HCT116 (cell line): ENCODE results near the gene STT3B. TPM values are rescaled to one million over a fixed set of nuclear protein-coding genes. Genes with fewer than 3 reads are reported as not detected.

Source experiments
- ATAC-seq: fragments of 200-7000 bp; cut with Tn5 transposase; 2 replicates; pipeline ENCODE4 v1.9.1; 2020; ENCODE audit warnings: mild to moderate bottlenecking, moderate library complexity
- BruUV-seq: library from RNA; stranded (reverse); fragments of 400-500 nt; replicated peaks from 2 replicates; lab custom pipeline; 2021; lab: Mats Ljungman, UMichigan
- CTCF ChIA-PET: fragments of 300-600 bp; sonication (Branson Sonifier 250); formaldehyde crosslinking; loops from one replicate; lab custom pipeline; 2021; ENCODE audit warnings: antibody characterized with exemption; lab: Charles Lee
- POLR2A ChIA-PET: fragments of 300-600, 350-600 bp; sonication (Branson Sonifier 250); formaldehyde crosslinking; loops from one replicate; lab custom pipeline; 2021; ENCODE audit warnings: antibody characterized with exemption; lab: Charles Lee
- RAD21 ChIA-PET, 2 experiments: fragments of 300-600 bp; sonication (Branson Sonifier 250); formaldehyde crosslinking; loops; one replicate each; lab custom pipeline; 2023; ENCODE audit warnings: low total read pairs in 2 of 2; ENCODE audit not compliant: uncharacterized antibody in 2 of 2, unreplicated experiment in 2 of 2, low non-redundant PET in 1 of 2; lab: Charles Lee
- DNase-seq: peaks from one replicate; pipeline ENCODE4 v3.0.0-alpha.2; 2010; ENCODE audit warnings: low read depth, low spot score
- H2AFZ ChIP-seq: fragments of 200-600 bp; shearing (Covaris generic), sonication (generic); 2 replicates; pipeline ENCODE4 v1.6.1; 2017; ENCODE audit warnings: low read depth, mixed run types, mixed read lengths, antibody characterized with exemption, low read length; ENCODE audit not compliant: poor library complexity, severe bottlenecking
- H3K27ac ChIP-seq: 2 replicates; pipeline ENCODE4 v1.5.1; 2012; ENCODE audit warnings: low read depth, low read length
- H3K27me3 ChIP-seq: fragments of 200-600 bp; sonication (generic); 2 replicates; pipeline ENCODE4 v1.6.1; 2016; ENCODE audit warnings: mixed run types, low read length, mixed read lengths; ENCODE audit not compliant: insufficient read depth
- H3K36me3 ChIP-seq, 2 experiments: fragments of 200-500 bp in 1 of 2; fragments of 200-600 bp in 1 of 2; sonication (Bioruptor generic) in 1 of 2; sonication (generic) in 1 of 2; 2 replicates each; pipeline versions ENCODE4 v1.5.1 to v1.6.1; 2014 to 2016; ENCODE audit warnings: low read length in 2 of 2, inconsistent platforms in 1 of 2, mixed read lengths in 1 of 2, mixed run types in 1 of 2; ENCODE audit not compliant: insufficient read depth in 2 of 2, control insufficient read depth in 1 of 2
- H3K4me1 ChIP-seq, 2 experiments: fragments of 200-600 bp in 1 of 2; sonication (generic) in 1 of 2; 2 replicates each; pipeline versions ENCODE4 v1.5.1 to v1.6.1; 2012 to 2017; ENCODE audit warnings: low read length in 2 of 2, inconsistent platforms in 1 of 2, mild to moderate bottlenecking in 1 of 2, mixed read lengths in 1 of 2, mixed run types in 1 of 2, moderate library complexity in 1 of 2; ENCODE audit not compliant: insufficient read depth in 2 of 2, control insufficient read depth in 1 of 2
- H3K4me2 ChIP-seq: fragments of 200-600 bp; sonication (generic); 2 replicates; pipeline ENCODE4 v1.6.1; 2017; ENCODE audit warnings: mixed run types, low read length, mixed read lengths
- H3K4me3 ChIP-seq, 2 experiments: fragments of 200-600 bp in 1 of 2; sonication (generic) in 1 of 2; replicated peaks in 1 of 2; 2 replicates each; pipeline ENCODE4 v1.5.1; 2011 to 2016; ENCODE audit warnings: low read length in 2 of 2, control low read depth in 1 of 2, low read depth in 1 of 2, mild to moderate bottlenecking in 1 of 2, mixed read lengths in 1 of 2, mixed run types in 1 of 2
- H3K79me2 ChIP-seq: fragments of 200-600 bp; sonication (generic); 2 replicates; pipeline ENCODE4 v1.6.1; 2017; ENCODE audit warnings: mild to moderate bottlenecking, mixed run types, low read length, moderate library complexity, mixed read lengths; ENCODE audit not compliant: insufficient read depth
- H3K9ac ChIP-seq: fragments of 200-600 bp; sonication (generic); 2 replicates; pipeline ENCODE4 v1.6.1; 2016; ENCODE audit warnings: low read length, mixed read lengths
- H3K9me2 ChIP-seq: fragments of 200-600 bp; sonication (generic), shearing (Covaris generic); 2 replicates; pipeline ENCODE4 v1.6.1; 2017; ENCODE audit warnings: mixed run types, mild to moderate bottlenecking, moderate library complexity; ENCODE audit not compliant: insufficient read depth
- H3K9me3 ChIP-seq, 2 experiments: fragments of 200-500 bp in 1 of 2; fragments of 200-600 bp in 1 of 2; sonication (Bioruptor generic) in 1 of 2; sonication (generic) in 1 of 2; 2 replicates each; pipeline ENCODE4 v1.6.1; 2014 to 2017; ENCODE audit warnings: low read length in 2 of 2, mixed read lengths in 2 of 2, inconsistent platforms in 1 of 2, low read depth in 1 of 2, mild to moderate bottlenecking in 1 of 2, mixed run types in 1 of 2, moderate library complexity in 1 of 2; ENCODE audit not compliant: control insufficient read depth in 1 of 2, insufficient read depth in 1 of 2
- H4K20me1 ChIP-seq: fragments of 200-600 bp; sonication (generic), shearing (Covaris generic); 2 replicates; pipeline ENCODE4 v1.6.1; 2017; ENCODE audit warnings: mixed run types, mild to moderate bottlenecking, moderate library complexity; ENCODE audit not compliant: insufficient read depth
- CTCF ChIP-seq, 3 experiments: fragments of 200-600 bp in 1 of 3; sonication (generic) in 1 of 3; IDR thresholded peaks in 2 of 3; conservative IDR thresholded peaks in 1 of 3; 2 replicates each; pipeline ENCODE4 v1.5.1; 2012 to 2017; ENCODE audit warnings: low read depth in 2 of 3, low read length in 2 of 3, antibody characterized with exemption in 1 of 3, borderline replicate concordance in 1 of 3, control low read depth in 1 of 3, mild to moderate bottlenecking in 1 of 3, mixed read lengths in 1 of 3, mixed run types in 1 of 3, moderate library complexity in 1 of 3; ENCODE audit not compliant: insufficient read depth in 1 of 3
- ELF1 ChIP-seq: IDR thresholded peaks from 2 replicates; pipeline ENCODE4 v1.6.1; 2012; ENCODE audit warnings: low read depth, borderline replicate concordance
- EZH2phosphoT487 ChIP-seq: fragments of 200-600 bp; IDR thresholded peaks from 2 replicates; pipeline ENCODE4 v1.6.1; 2018; ENCODE audit warnings: antibody characterized with exemption, borderline replicate concordance
- JUND ChIP-seq: IDR thresholded peaks from 2 replicates; pipeline ENCODE4 v1.6.1; 2012
- POLR2A ChIP-seq: IDR thresholded peaks from 2 replicates; pipeline ENCODE4 v1.7.0; 2011; ENCODE audit warnings: borderline replicate concordance; ENCODE audit not compliant: insufficient read depth, insufficient read length; ENCODE audit errors: extremely low read depth
- RAD21 ChIP-seq: IDR thresholded peaks from 2 replicates; pipeline ENCODE4 v1.6.1; 2012; ENCODE audit warnings: low read depth, mild to moderate bottlenecking
- REST ChIP-seq: IDR thresholded peaks from 2 replicates; pipeline ENCODE4 v1.6.1; 2012; ENCODE audit warnings: low read depth
- SP1 ChIP-seq: IDR thresholded peaks from 2 replicates; pipeline ENCODE4 v1.6.1; 2012; ENCODE audit warnings: low read depth
- TCF7L2 ChIP-seq: IDR thresholded peaks from 2 replicates; pipeline ENCODE4 v1.7.0; 2011; ENCODE audit warnings: borderline replicate concordance, inconsistent platforms; ENCODE audit not compliant: insufficient read depth, insufficient read length; ENCODE audit errors: extremely low read depth
- ZFX ChIP-seq: fragments of 450-650 bp; IDR thresholded peaks from 2 replicates; pipeline ENCODE4 v1.6.1; 2017
- ZNF274 ChIP-seq: fragments of 200-500 bp; sonication (Bioruptor generic); IDR thresholded peaks from 2 replicates; pipeline ENCODE4 v1.6.1; 2014; ENCODE audit warnings: mild to moderate bottlenecking, low read depth, low read length, inconsistent platforms
- intact Hi-C: fragments of 100-400 bp; cut with micrococcal nuclease; formaldehyde crosslinking; loops from 2 replicates; pipeline ENCODE4 v1.10.0; 2022
- total RNA-seq: library from RNA; stranded (reverse); gene quantifications from one replicate; pipeline ENCODE4 v1.2.1, GENCODE V29; 2021; ENCODE audit not compliant: unreplicated experiment
- TF ChIP-seq, protein P1 (sequence below): IDR thresholded peaks from 2 replicates; pipeline ENCODE4 v1.6.1; 2011; ENCODE audit warnings: mild to moderate bottlenecking, low read length, moderate library complexity; ENCODE audit not compliant: insufficient replicate concordance; ENCODE audit errors: extremely low read depth

The STT3B gene
- total RNA-seq, 1 experiment from 2014 or later, result 131 TPM

- CTCF ChIA-PET, result no interaction called here
- Histone ChIP-seq H2AFZ (no peak overlapping the region), H3K4me2 (no peak overlapping the region), H3K36me3 (no peaks in the 10 kb centered on the region), H4K20me1 (peaks cover 40% of the 10 kb centered on the region; the same call in 1 of the 2 replicates), H3K9ac (no peak overlapping the region), H3K27ac (no peak overlapping the region), H3K4me3 (no peak overlapping the region), H3K4me1 (peaks cover 10 to 27% of the 10 kb centered on the region in 2 experiments; a peak in 3 of 4 replicates), H3K27me3 (no peaks in the 10 kb centered on the region), H3K9me3 (no peaks in the 10 kb centered on the region), H3K79me2 (peaks cover 100% of the 10 kb centered on the region), H3K9me2 (no peaks in the 10 kb centered on the region)
- DNase-seq, result no peak
- POLR2A ChIA-PET, result no interaction called here
- no peak for ATAC-seq
- no peak for TF ChIP-seq EZH2phosphoT487
- TF ChIP-seq POLR2A, result no peak
- no peak for TF ChIP-seq TCF7L2
- no peak for TF ChIP-seq ZFX
- no peak for TF ChIP-seq JUND
- TF ChIP-seq RAD21, result no peak
- no peak for TF ChIP-seq SP1
- RAD21 ChIA-PET, result no interaction called here
- intact Hi-C loops, result no loop called here
- BruUV-seq, result no TSS peak
These were observed 10.7 kb downstream of the STT3B start for GRCh38 chr3:31543375-31543774.

GRCh38 chr3:31544634-31545033 lies 11.9 kb downstream of the STT3B start:
- H3K9ac ChIP-seq, result no peak overlapping the region
- no peaks in the 10 kb centered on the region for H3K27me3 ChIP-seq
- no peak overlapping the region for H2AFZ ChIP-seq
- no peak overlapping the region for H3K4me2 ChIP-seq
- TF ChIP-seq CTCF (IDR thresholded peaks at IDR 0.05 in 2 of 3, conservative IDR thresholded peaks at IDR 0.05 in 1 of 3; ENCODE audit: borderline replicate concordance in 1 of 3, insufficient read depth in 1 of 3, low read depth in 2 of 3, low read length in 2 of 3) (no peak), POLR2A (no peak), JUND (no peak), REST (no peak), ZFX (no peak), ELF1 (no peak), ZNF274 (no peak)
- TF ChIP-seq, protein P1, sequence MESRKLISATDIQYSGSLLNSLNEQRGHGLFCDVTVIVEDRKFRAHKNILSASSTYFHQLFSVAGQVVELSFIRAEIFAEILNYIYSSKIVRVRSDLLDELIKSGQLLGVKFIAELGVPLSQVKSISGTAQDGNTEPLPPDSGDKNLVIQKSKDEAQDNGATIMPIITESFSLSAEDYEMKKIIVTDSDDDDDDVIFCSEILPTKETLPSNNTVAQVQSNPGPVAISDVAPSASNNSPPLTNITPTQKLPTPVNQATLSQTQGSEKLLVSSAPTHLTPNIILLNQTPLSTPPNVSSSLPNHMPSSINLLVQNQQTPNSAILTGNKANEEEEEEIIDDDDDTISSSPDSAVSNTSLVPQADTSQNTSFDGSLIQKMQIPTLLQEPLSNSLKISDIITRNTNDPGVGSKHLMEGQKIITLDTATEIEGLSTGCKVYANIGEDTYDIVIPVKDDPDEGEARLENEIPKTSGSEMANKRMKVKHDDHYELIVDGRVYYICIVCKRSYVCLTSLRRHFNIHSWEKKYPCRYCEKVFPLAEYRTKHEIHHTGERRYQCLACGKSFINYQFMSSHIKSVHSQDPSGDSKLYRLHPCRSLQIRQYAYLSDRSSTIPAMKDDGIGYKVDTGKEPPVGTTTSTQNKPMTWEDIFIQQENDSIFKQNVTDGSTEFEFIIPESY, result no peak
- no peaks in the 10 kb centered on the region for H3K9me3 ChIP-seq
- ATAC-seq (no peak), DNase-seq (no peak)
- intact Hi-C loops, result no loop called here
- no peaks in the 10 kb centered on the region for H3K36me3 ChIP-seq
- no peaks in the 10 kb centered on the region for H3K9me2 ChIP-seq
- no peak overlapping the region for H3K4me3 ChIP-seq
- RAD21 ChIA-PET, result no interaction called here
- POLR2A ChIA-PET, result interaction anchor here (1.0 kb wide), 1 partner anchor 12 kb away, joined by 3 read pairs; the partner anchor contains the start of gene STT3B
- no peak overlapping the region for H3K27ac ChIP-seq
- BruUV-seq, result no TSS peak
- peaks cover 10 to 27% of the 10 kb centered on the region in 2 experiments; a peak in 3 of 4 replicates for H3K4me1 ChIP-seq
- peaks cover 100% of the 10 kb centered on the region for H3K79me2 ChIP-seq
- peaks cover 40% of the 10 kb centered on the region; the same call in 1 of the 2 replicates for H4K20me1 ChIP-seq
- CTCF ChIA-PET, result no interaction called here
